Activated naive CD8-positive, alpha-beta T cell treated with anti-CD3 and anti-CD28 coated beads, Interleukin-2, amount 10 ng/mL, durations not matched to agents 7 days and 5 days (primary cell): ENCODE data around the gene CCBE1. TPM values are rescaled to one million over a fixed set of nuclear protein-coding genes. Genes with fewer than 3 reads are reported as not detected.
"Not testable (repeated sequence)": the region's sequence is repeated elsewhere in the genome, so short reads cannot be mapped to it uniquely, and the experiment has no call there.

Experiments used
- ATAC-seq: fragments of 150-1000 bp; cut with Tn5 transposase; one replicate; pipeline ENCODE4 v1.10.0; 2021; ENCODE audit warnings: low read depth, moderate library complexity
- POLR2A ChIA-PET: fragments of 350-600 bp; sonication (Branson Sonifier 250); formaldehyde crosslinking; loops from one replicate; lab custom pipeline; 2021; ENCODE audit warnings: antibody characterized with exemption; lab: Charles Lee
- DNase-seq: peaks from one replicate; pipeline ENCODE4 v3.0.0; 2021
- H3K27ac Mint-ChIP-seq: one replicate; pipeline ENCODE4 v1.8.0; 2022; ENCODE audit warnings: mild to moderate bottlenecking, mixed read lengths
- H3K27me3 Mint-ChIP-seq: one replicate; pipeline ENCODE4 v1.8.0; 2022; ENCODE audit warnings: mild to moderate bottlenecking, moderate library complexity, mixed read lengths
- H3K36me3 Mint-ChIP-seq: one replicate; pipeline ENCODE4 v1.8.0; 2021; ENCODE audit warnings: mild to moderate bottlenecking, mixed read lengths
- H3K4me1 Mint-ChIP-seq: one replicate; pipeline ENCODE4 v1.8.0; 2021; ENCODE audit warnings: mixed read lengths
- H3K4me3 Mint-ChIP-seq: one replicate; pipeline ENCODE4 v1.8.0; 2022; ENCODE audit warnings: mild to moderate bottlenecking, moderate library complexity, mixed read lengths
- H3K9me3 Mint-ChIP-seq: one replicate; pipeline ENCODE4 v1.8.0; 2021; ENCODE audit warnings: mixed read lengths
- total RNA-seq, 2 experiments: library from RNA; stranded (reverse); gene quantifications; one replicate each; pipeline ENCODE4 v1.2.3, GENCODE V29; 2021

The CCBE1 gene
- total RNA-seq, result not detected

DNA sequence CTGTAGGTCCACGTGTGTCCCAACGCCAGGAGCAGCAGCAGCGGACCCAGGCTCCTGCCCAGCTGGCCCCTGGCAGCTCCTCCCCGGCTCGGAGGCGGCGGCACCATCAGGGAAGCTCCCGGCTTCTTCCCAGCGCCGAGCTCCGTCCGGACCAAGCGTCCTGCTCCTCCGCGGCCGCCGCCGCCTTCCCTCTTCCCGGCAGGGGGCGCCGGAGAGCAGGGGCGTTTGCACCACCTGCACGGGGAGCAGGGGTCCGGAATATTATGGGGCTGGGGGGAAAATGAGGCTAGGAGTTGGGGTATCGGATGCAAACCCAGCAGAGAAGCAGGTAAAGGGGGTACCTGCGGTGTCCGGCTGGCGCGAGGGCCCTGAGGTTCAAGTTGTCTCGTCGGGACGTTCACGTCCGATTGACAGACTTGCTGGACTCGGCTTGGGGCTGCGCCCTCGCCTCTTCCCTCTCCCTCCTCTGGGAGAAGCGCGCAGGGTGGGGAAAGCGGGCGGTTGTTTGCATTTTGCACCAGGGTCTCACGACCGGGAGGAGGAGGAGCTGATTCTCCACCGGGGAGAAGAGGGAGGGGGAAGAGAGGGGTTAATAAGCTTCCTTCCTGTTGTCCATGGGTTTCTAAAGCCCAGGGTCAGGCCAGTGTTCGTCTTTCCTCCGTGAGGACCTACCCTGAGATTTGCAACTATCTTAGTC lies at the start of gene CCBE1:
TSS of gene CCBE1 (minus strand) at position 188 of the 697 bp plus-strand sequence.
- DNase-seq (peak; percentile 76), ATAC-seq (no peak)
- Mint-ChIP-seq H3K4me1 (peaks cover 10% of the 10 kb centered on the region), H3K4me3 (peak within 1 kb of the TSS; percentile 49), H3K36me3 (no peaks in the 10 kb centered on the region), H3K9me3 (no peaks in the 10 kb centered on the region), H3K27ac (no peak within 1 kb of the TSS), H3K27me3 (peaks cover 65% of the 10 kb centered on the region)
- POLR2A ChIA-PET, result no interaction called here

DNA sequence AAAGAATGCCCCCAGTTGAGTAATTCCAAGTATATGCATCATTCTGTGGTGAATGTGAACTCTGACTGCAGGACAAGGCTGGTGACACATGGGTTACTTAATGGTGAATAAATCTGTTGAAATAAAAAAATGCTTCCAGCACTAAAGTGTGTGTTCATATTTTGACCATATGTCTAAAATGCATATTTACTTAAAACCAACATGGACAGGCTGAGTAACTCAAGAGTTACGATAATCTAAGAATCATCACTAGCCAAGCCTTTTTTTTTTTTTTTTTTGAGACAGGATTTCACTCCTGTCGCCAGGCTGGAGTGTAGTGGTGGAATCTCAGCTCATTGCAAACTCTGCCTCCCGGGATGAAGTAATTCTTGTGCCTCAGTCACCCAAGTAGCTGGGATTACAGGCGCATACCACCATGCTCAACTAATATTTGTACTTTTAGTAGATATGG lies 47.1 kb upstream of the CCBE1 start:
- Mint-ChIP-seq H3K4me3 (no peak overlapping the region), H3K27me3 (peaks cover 3% of the 10 kb centered on the region), H3K4me1 (no peaks in the 10 kb centered on the region), H3K36me3 (no peaks in the 10 kb centered on the region), H3K27ac (no peak overlapping the region), H3K9me3 (no peaks in the 10 kb centered on the region)
- DNase-seq (no peak), ATAC-seq (no peak)
- POLR2A ChIA-PET, result no interaction called here

DNA sequence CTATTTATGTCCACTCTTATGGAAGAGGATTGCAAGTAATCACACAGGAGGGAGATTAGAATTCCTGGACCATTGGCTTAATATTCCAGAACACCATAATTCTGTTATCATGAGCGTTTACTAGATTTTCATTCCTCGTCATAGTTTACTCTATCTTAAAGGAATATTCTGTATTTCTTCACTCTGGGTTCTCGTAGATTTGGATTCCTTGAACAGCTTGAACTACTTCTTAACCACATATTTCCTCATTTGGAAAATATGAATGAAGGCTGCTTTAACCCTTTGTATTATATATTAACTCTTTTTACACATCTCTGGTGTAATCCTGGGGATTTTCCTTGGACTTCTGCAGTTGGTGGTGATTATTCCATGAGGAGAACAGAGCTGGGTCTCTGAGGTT lies 46.3 kb upstream of the CCBE1 start:
- Mint-ChIP-seq H3K4me1 (no peaks in the 10 kb centered on the region), H3K4me3 (no peak overlapping the region), H3K36me3 (no peaks in the 10 kb centered on the region), H3K27ac (no peak overlapping the region), H3K27me3 (peaks cover 3% of the 10 kb centered on the region), H3K9me3 (no peaks in the 10 kb centered on the region)
- ATAC-seq (no peak), DNase-seq (no peak)
- POLR2A ChIA-PET, result no interaction called here

DNA sequence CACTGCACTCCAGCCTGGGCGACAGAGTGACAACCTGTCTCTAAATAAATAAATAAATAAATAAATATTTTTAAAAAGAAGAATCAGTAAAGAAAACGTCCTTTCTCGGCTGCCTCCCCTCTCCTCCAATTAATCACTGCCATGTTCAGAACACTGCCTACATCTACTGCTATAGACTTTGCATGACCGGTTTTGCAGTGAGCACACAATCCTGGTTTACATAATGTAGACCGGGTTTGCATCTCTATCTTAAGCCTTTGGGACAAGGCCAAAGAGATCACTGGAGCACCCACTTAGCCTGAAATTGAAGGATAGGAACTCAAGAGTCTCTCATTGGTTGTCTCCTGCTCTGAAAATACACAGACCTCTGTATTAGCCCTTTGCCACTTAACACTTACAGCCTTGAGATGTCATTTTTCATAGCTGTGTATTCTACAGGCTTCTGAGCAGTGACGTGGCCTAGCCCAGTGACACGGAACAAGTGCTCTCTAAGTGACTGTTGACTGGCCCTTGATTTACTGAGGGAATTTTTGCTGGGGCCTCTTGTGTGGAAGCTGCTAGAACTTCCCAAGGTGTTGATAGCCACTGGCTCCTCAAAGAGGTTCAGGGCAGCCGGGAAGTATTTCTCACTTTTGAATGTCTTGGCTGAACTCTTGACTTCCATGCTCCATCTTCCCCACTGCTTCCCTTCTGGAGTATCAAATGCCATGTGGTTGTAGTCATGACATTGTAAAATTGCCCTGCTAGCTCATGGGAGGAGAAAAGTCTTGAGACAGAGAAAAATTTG lies 45.3 kb upstream of the CCBE1 start:
- no peaks in the 10 kb centered on the region for H3K9me3 Mint-ChIP-seq
- POLR2A ChIA-PET, result no interaction called here
- no peak overlapping the region for H3K27ac Mint-ChIP-seq
- peaks cover 3% of the 10 kb centered on the region for H3K27me3 Mint-ChIP-seq
- no peaks in the 10 kb centered on the region for H3K36me3 Mint-ChIP-seq
- ATAC-seq, result no peak
- H3K4me1 Mint-ChIP-seq, result no peaks in the 10 kb centered on the region
- no peak overlapping the region for H3K4me3 Mint-ChIP-seq
- DNase-seq, result no peak

DNA sequence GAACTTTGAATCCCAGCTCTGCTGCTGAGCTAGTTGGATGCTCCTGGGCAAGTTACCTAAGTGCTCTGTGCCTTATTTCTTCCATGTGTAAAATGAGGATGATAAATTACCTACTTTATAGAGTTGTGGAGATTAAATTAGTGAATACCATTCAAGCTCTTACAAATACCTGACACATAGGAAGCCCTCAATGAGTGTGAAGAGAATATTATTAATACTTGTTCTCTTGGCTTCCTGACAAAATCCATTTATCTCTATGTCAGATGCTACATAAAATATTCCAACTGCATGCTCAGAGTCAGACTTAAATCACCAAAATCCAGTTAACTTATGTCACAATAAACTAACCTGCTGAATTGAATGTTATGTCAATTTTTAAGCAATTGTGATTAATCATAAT lies 42.9 kb upstream of the CCBE1 start:
- ATAC-seq (no peak), DNase-seq (no peak)
- H3K4me1 Mint-ChIP-seq, result no peaks in the 10 kb centered on the region
- peaks cover 2% of the 10 kb centered on the region for H3K27me3 Mint-ChIP-seq
- no peak overlapping the region for H3K27ac Mint-ChIP-seq
- H3K4me3 Mint-ChIP-seq, result no peak overlapping the region
- no peaks in the 10 kb centered on the region for H3K9me3 Mint-ChIP-seq
- POLR2A ChIA-PET, result no interaction called here
- H3K36me3 Mint-ChIP-seq, result no peaks in the 10 kb centered on the region

GRCh38 chr18:59737776-59738300 lies 40.6 kb upstream of the CCBE1 start:
- DNase-seq (no peak), ATAC-seq (no peak)
- H3K27ac Mint-ChIP-seq, result no peak overlapping the region
- no peaks in the 10 kb centered on the region for H3K4me1 Mint-ChIP-seq
- no peak overlapping the region for H3K4me3 Mint-ChIP-seq
- no peaks in the 10 kb centered on the region for H3K36me3 Mint-ChIP-seq
- no peaks in the 10 kb centered on the region for H3K27me3 Mint-ChIP-seq
- no peaks in the 10 kb centered on the region for H3K9me3 Mint-ChIP-seq
- POLR2A ChIA-PET, result no interaction called here

DNA sequence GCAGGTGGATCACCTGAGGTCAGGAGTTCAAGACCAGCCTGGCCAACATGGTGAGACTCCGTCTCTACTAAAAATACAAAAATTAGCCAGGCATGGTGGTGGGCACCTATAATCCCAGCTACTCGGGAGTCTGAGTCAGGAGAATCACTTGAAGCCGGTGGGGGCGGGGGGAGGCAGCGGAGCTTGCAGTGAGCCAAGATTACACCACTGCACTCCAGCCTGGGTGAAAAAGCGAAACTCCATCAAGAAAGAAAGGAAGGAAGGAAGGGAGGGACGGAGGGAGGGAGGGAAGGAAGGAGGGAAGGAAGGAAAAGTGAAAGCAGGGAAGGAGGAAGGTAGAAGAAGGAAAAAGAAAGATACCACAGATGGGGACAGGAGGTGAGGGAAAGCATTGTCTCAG lies 40.1 kb upstream of the CCBE1 start:
- H3K27me3 Mint-ChIP-seq, DNase-seq, ATAC-seq, H3K4me1 Mint-ChIP-seq, H3K36me3 Mint-ChIP-seq, POLR2A ChIA-PET, H3K9me3 Mint-ChIP-seq, H3K27ac Mint-ChIP-seq, H3K4me3 Mint-ChIP-seq: not testable (repeated sequence)

DNA sequence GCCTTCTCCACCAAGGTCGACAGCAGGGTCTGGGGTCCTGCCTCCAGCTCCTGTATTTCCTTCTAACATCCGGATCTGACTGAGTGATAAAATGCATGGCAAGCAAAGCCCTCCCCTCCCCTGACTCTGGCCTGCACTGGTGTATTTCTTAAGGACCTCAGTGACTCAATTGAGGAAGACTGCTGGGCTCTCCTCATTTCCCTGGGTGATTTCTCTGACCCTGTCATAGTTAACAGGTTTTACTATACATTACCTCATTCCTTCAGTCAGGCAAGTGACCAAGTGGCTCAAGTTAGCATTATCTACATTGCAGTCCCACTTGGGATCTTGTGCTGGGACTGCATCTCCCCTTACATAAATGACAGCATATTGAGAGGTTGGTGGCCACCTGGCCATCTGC lies 38.8 kb upstream of the CCBE1 start:
- POLR2A ChIA-PET, result no interaction called here
- no peak for DNase-seq
- Mint-ChIP-seq H3K27me3 (no peaks in the 10 kb centered on the region), H3K4me1 (no peaks in the 10 kb centered on the region), H3K9me3 (no peaks in the 10 kb centered on the region), H3K4me3 (no peak overlapping the region), H3K36me3 (no peaks in the 10 kb centered on the region), H3K27ac (no peak overlapping the region)
- no peak for ATAC-seq

- Mint-ChIP-seq H3K27ac (no peak overlapping the region), H3K9me3 (no peaks in the 10 kb centered on the region), H3K36me3 (no peaks in the 10 kb centered on the region), H3K27me3 (no peaks in the 10 kb centered on the region), H3K4me1 (no peaks in the 10 kb centered on the region), H3K4me3 (no peak overlapping the region)
- no peak for DNase-seq
- ATAC-seq, result no peak
- POLR2A ChIA-PET, result no interaction called here
Measured at GRCh38 chr18:59735269-59735860, 38.1 kb upstream of the CCBE1 start.

DNA sequence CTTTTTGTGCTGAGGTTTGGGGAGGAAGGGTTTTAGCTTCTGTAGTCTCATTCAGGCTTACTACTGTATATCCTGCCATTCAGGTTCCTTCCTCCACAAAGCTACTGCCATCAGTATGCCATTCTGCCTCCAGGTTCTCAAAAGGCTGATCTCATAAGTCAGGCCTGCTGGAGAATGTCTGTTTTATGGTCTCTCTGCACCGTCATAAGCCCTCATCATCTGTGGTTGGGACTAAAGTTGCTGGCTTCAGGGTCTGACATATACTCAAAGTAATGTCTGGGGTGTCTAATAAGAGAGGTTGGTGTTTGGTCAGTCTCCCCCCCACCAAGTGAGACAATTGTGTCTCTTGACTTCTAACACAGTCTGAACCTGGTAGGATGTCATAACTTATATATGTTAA lies 36.2 kb upstream of the CCBE1 start:
- Mint-ChIP-seq H3K36me3 (no peaks in the 10 kb centered on the region), H3K27ac (no peak overlapping the region), H3K4me3 (no peak overlapping the region), H3K27me3 (no peaks in the 10 kb centered on the region), H3K9me3 (no peaks in the 10 kb centered on the region), H3K4me1 (no peaks in the 10 kb centered on the region)
- no peak for ATAC-seq
- POLR2A ChIA-PET, result no interaction called here
- DNase-seq, result no peak

DNA sequence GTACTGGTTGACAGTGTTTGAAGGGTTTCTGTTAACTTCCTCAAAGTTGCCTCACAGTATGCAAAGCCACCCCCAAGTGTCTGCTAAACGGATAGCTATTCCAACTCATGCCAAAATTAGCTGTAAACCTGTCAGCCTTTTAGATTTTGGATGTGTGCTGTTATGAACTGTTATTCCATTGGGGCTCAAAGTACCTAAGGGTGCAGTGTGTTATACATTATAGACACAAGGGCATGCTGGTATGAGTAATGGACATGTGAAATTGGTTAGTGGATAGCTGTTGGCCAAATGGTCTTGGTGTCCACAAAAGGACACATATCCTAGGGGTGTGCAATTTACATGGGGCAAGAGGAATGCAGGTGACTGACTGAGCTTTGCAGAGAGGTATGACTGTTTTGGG lies 33.7 kb upstream of the CCBE1 start:
- DNase-seq (no peak), ATAC-seq (no peak)
- Mint-ChIP-seq H3K4me1 (no peaks in the 10 kb centered on the region), H3K27me3 (no peaks in the 10 kb centered on the region), H3K9me3 (no peaks in the 10 kb centered on the region), H3K36me3 (no peaks in the 10 kb centered on the region), H3K4me3 (no peak overlapping the region), H3K27ac (no peak overlapping the region)
- POLR2A ChIA-PET, result no interaction called here

GRCh38 chr18:59729781-59730180 lies 32.6 kb upstream of the CCBE1 start:
- Mint-ChIP-seq H3K4me1 (no peaks in the 10 kb centered on the region), H3K27me3 (no peaks in the 10 kb centered on the region), H3K9me3 (no peaks in the 10 kb centered on the region), H3K27ac (no peak overlapping the region), H3K36me3 (no peaks in the 10 kb centered on the region), H3K4me3 (no peak overlapping the region)
- DNase-seq (no peak), ATAC-seq (no peak)
- POLR2A ChIA-PET, result no interaction called here

- POLR2A ChIA-PET, result no interaction called here
- ATAC-seq (no peak), DNase-seq (no peak)
- no peak overlapping the region for H3K27ac Mint-ChIP-seq
- H3K4me3 Mint-ChIP-seq, result no peak overlapping the region
- H3K27me3 Mint-ChIP-seq, result no peaks in the 10 kb centered on the region
- no peaks in the 10 kb centered on the region for H3K4me1 Mint-ChIP-seq
- H3K36me3 Mint-ChIP-seq, result no peaks in the 10 kb centered on the region
- no peaks in the 10 kb centered on the region for H3K9me3 Mint-ChIP-seq
Measured at GRCh38 chr18:59728816-59729215, 31.6 kb upstream of the CCBE1 start.

DNA sequence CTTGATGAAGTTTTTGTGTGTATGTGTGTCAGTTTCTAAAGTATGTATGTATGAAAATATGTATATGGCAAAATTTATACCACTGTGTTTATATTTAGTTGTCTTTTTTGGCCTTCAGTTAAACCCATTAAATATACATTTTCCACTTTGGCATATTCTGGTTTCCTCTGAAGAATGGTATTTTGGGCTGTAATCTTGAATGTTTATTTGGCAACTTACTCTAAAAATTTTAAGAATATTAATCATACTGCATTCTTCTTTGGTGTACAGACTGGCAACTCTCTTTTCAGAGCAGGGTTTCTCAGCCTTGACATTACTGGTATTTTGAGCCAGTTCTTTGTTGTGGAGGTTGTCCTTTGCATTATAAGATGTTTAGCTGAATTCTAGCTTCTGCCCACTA lies 27.9 kb upstream of the CCBE1 start:
- POLR2A ChIA-PET, result no interaction called here

More for the DNA sequence above, 27.9 kb upstream of the CCBE1 start:
- H3K36me3 Mint-ChIP-seq, result no peaks in the 10 kb centered on the region
- H3K27ac Mint-ChIP-seq, result no peak overlapping the region
- H3K4me1 Mint-ChIP-seq, result no peaks in the 10 kb centered on the region
- no peak overlapping the region for H3K4me3 Mint-ChIP-seq
- H3K27me3 Mint-ChIP-seq, result peaks cover 3% of the 10 kb centered on the region
- DNase-seq (no peak), ATAC-seq (no peak)
- H3K9me3 Mint-ChIP-seq, result no peaks in the 10 kb centered on the region
